GM12865 (cell line): ENCODE results near the gene ARHGEF1.
"Not testable (repeated sequence)": the region's sequence is repeated elsewhere in the genome, so short reads cannot be mapped to it uniquely, and the experiment has no call there.

ENCODE experiments used
- DNase-seq: peaks from one replicate; pipeline ENCODE4 v3.0.0; 2010; ENCODE audit warnings: low read depth
- H3K4me3 ChIP-seq: 2 replicates; pipeline ENCODE4 v1.5.1; 2011; ENCODE audit warnings: mild to moderate bottlenecking, low read depth, low read length, control low read depth
- TF ChIP-seq, protein P1 (sequence below): IDR thresholded peaks from 2 replicates; pipeline ENCODE4 v1.5.1; 2011; ENCODE audit warnings: low read length, control low read depth, low read depth, inconsistent platforms; ENCODE audit not compliant: insufficient read depth; ENCODE audit errors: missing control alignments

The ARHGEF1 gene

DNA sequence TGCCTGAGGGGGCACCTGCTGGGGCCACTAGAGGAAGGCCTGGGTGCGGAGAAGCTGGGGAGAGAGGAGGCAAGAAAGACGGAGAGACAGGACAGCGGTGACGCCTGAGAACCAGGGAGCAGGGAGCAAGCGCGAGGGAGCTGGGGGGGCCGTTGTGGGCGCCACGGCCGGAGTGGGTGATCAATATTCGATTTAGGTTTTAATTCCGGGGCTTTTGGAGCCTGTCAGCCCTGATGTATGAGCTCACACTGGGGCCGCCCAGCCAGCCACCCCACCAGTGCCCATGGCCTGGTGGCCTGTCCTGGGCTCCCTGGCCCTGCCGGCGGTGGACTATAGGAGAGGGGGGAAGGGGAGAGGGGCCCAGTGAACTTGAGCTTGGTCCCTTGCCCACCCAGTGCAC is 54.0 kb downstream of the ARHGEF1 start:
- no peak overlapping the region for H3K4me3 ChIP-seq
- DNase-seq, result no peak
- TF ChIP-seq, protein P1, sequence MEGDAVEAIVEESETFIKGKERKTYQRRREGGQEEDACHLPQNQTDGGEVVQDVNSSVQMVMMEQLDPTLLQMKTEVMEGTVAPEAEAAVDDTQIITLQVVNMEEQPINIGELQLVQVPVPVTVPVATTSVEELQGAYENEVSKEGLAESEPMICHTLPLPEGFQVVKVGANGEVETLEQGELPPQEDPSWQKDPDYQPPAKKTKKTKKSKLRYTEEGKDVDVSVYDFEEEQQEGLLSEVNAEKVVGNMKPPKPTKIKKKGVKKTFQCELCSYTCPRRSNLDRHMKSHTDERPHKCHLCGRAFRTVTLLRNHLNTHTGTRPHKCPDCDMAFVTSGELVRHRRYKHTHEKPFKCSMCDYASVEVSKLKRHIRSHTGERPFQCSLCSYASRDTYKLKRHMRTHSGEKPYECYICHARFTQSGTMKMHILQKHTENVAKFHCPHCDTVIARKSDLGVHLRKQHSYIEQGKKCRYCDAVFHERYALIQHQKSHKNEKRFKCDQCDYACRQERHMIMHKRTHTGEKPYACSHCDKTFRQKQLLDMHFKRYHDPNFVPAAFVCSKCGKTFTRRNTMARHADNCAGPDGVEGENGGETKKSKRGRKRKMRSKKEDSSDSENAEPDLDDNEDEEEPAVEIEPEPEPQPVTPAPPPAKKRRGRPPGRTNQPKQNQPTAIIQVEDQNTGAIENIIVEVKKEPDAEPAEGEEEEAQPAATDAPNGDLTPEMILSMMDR, result no peak

DNA sequence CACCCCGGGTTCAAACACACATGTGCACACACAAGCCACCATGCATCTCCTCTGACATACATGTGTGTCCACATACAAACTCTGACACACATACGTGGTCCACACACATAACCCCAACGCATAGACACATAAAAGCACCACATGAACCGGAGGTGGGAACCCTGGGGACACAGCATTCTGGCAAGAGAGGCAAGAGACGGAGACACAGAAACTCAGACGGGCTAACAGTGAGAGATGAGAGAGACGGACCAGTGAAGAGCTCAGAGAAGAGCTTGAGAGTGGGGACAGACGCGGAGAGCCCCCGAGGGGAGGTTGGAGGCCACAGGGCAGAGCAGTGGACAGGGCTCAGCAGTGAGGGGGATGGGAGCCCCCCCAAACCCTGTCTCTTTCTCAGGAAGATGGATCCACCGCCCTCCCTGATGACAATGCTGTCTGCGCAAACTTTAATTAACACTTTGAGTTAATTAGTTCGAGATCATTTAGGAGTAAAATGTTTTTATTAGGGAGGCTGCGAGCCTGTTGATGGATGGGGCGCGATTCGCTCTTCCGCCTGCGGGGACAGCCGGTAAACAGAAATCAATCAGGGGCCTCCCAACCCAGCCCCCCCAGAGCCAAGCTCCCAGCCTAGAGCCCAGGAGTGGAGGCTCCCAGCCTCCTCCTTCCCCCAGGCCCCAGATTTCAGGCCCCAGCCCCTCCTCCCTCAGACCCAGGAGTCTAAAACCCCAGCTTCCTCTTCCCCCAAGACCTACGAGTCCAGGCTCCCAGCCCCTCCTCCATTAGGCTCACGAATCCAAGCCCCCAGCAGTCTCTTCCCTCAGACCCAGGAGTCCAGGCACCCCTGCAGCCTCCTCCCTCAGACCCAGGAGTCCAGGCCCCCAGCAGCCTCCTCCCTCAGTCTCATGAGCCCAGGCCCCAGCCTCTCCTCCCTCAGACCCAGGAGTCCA is 54.8 kb downstream of the ARHGEF1 start:
- TF ChIP-seq, protein P1, result no peak
- DNase-seq, result no peak
- H3K4me3 ChIP-seq, result no peak overlapping the region

DNA sequence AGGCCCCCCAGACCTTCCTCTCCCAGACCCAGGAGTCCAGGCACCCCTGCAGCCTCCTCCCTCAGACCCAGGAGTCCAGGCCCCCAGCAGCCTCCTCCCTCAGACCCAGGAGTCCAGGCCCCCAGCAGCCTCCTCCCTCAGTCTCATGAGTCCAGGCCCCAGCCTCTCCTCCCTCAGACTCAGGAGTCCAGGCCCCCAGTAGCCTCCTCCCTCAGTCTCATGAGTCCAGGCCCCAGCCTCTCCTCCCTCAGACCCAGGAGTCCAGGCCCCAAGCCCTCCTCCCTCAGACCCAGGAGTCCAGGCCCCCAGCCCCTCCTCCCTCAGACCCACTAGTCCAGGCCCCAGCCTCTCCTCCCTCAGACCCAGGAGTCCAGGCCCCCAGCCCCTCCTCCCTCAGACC is 56.2 kb downstream of the ARHGEF1 start:
- peak overlapping the region; percentile 88 for H3K4me3 ChIP-seq

DNA sequence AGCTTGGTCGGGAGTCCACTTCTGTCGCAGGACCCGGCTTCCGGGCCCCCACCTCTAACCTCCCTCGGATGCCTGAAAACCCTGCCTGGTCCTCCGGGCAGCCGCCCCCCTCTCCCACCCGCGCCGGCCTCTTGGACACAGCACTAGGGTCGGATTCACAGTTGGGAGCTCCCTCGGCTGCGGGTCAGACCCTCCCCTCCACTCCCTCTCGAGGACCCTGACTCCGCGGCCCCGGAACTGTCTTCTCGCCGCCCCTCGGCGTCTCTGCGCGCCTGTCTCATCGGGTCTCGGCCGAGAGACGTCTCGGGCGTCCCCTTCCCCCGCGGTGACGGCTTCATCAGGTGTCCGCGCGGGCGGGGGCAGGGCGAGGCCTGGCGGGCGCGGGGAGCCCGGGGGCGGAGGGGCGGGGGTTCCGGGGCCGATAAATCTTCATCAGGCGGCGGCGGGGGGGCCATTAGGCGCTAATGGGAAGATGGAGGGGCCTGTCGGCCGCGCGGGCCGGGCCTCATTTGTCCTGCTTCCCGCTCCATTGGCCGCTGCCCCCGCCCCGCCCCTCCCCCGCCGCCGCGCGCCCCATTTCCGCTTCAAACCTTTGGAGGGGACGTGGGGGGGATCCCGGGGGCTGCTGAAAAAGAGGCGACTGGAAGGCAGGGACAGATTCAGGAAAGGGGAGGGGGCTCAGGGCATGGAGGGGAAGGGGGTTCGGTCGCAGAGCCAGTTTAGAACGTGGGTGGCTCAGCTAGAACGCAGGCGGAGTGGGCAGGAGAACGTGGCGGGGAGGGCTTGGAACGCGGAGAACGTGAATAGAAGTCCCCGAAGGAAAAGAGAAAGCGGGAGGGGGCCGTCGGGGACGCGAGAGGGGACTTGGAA is 57.1 kb downstream of the ARHGEF1 start:
- peak; percentile 73 for DNase-seq
- H3K4me3 ChIP-seq, result peak overlapping the region; percentile 88
- TF ChIP-seq, protein P1, result no peak

More for the DNA sequence above, 56.2 kb downstream of the ARHGEF1 start:
- DNase-seq, result not testable (repeated sequence)

DNA sequence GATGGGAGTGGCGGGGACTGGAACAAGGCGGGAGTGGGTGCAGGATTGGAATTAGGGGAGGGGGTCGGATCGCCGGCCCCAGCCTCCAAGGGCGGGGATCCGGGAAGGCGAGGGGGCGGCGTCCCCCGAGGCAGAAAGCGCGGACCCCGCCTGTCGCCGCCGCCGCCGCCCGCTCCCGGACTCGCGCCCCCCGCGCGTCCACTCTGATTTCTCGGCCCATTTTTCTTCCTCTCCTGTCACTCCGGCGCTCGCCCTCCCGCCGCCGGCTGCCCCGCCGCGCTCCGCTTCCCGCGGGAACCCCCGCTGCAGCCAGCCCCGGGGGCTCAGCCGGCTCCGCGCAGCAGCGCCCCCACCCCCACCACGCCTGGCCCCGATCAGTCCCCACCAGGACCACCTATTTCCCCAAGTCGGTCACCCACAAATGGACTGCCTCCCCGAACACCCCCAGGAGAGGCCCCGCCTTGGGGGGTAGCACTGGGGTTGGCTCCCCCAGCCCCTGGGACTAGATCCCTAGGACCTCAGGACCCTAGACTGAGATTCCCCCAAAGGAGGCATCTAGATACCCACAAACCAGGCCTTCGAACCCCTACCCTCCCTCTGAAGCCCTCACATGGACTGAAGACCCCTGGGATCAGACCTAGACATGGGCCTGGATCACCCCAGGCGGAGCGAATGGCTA is 57.9 kb downstream of the ARHGEF1 start:
- H3K4me3 ChIP-seq, result peak overlapping the region; percentile 88
- TF ChIP-seq, protein P1, result no peak
- DNase-seq, result no peak

DNA sequence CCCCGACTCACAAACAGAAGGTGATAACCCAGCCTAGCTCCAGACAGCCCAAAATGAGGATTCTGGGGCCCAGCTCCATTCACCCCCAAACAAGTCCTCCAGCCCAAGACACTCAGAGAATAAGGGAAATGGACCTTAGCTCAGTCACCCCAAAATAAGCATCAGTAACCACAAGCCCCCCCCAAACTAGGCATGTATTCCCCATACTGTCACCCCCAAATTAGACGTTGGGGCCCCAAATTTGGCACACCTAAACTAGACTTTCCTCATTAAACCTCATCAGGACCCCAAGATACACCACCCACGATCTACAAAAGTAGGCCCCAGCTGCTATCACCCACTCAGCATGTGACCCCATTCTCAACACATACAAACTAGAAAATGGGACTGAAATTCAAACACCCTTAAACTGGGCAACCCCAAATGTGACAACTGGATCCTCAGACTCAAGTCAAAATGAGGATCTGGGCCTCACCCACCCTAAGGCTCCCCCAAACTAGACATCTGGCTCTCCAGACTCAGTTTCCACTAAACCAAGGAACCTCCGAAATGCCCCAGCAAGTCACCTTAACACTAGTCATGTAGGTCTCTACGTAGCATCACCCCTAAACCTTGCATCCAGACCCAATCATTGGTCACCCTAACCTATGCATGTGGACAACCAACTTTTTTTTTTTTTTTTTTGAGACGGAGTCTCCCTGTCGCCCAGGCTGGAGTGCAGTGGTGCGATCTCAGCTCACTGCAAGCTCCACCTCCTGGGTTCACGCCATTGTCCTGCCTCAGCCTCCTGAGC is 58.6 kb downstream of the ARHGEF1 start:
- peak overlapping the region; percentile 88 for H3K4me3 ChIP-seq
- DNase-seq, result no peak
- TF ChIP-seq, protein P1, result no peak
